Ovary (tissue), 3 donors: ENCODE measurements around the gene OSER1.

Experiments
- EP300 ChIP-seq: sonication (generic); formaldehyde crosslinking; IDR thresholded peaks from one replicate; pipeline ENCODE4 v1.6.1; 2017; ENCODE audit warnings: antibody characterized with exemption
- TF ChIP-seq, protein P1 (sequence below), 3 donors: fragments of 450-650 bp in 2 of 3; fragments of 200-600 bp in 1 of 3; IDR thresholded peaks; one replicate each; pipeline versions ENCODE4 v1.5.1 to v1.8.0; 2016 to 2022; ENCODE audit warnings: antibody characterized with exemption in 3 of 3, mild to moderate bottlenecking in 1 of 3
- donor health status: DM: no; HTN: no; CAD: no.

GRCh38 chr20:44172572-44172950 is 38.0 kb downstream of the OSER1 start:
- TF ChIP-seq, protein P1, sequence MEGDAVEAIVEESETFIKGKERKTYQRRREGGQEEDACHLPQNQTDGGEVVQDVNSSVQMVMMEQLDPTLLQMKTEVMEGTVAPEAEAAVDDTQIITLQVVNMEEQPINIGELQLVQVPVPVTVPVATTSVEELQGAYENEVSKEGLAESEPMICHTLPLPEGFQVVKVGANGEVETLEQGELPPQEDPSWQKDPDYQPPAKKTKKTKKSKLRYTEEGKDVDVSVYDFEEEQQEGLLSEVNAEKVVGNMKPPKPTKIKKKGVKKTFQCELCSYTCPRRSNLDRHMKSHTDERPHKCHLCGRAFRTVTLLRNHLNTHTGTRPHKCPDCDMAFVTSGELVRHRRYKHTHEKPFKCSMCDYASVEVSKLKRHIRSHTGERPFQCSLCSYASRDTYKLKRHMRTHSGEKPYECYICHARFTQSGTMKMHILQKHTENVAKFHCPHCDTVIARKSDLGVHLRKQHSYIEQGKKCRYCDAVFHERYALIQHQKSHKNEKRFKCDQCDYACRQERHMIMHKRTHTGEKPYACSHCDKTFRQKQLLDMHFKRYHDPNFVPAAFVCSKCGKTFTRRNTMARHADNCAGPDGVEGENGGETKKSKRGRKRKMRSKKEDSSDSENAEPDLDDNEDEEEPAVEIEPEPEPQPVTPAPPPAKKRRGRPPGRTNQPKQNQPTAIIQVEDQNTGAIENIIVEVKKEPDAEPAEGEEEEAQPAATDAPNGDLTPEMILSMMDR (IDR thresholded peaks at IDR 0.05), result no peak
- no peak for TF ChIP-seq EP300
